Muscle layer of duodenum (tissue), 2 donors: Measurements from ENCODE around the gene ACTN2.
"Not testable (repeated sequence)": the region's sequence is repeated elsewhere in the genome, so short reads cannot be mapped to it uniquely, and the experiment has no call there.

Experiments
- H3K27ac ChIP-seq: one replicate; pipeline ENCODE4 v1.7.0; 2013; ENCODE audit warnings: mild to moderate bottlenecking, low read length
- H3K27me3 ChIP-seq: one replicate; pipeline ENCODE4 v1.7.0; 2013; ENCODE audit warnings: low read depth, mild to moderate bottlenecking, control low read depth, low read length
- H3K36me3 ChIP-seq, 2 donors: one replicate each; pipeline ENCODE4 v1.7.0; 2013; ENCODE audit warnings: low read length in 2 of 2, control low read depth in 1 of 2, mild to moderate bottlenecking in 1 of 2; ENCODE audit not compliant: insufficient read depth in 2 of 2, control insufficient read depth in 1 of 2
- H3K4me1 ChIP-seq, 2 donors: one replicate each; pipeline ENCODE4 v1.7.0; 2013; ENCODE audit warnings: low read length in 2 of 2, mild to moderate bottlenecking in 2 of 2, control low read depth in 1 of 2, moderate library complexity in 1 of 2; ENCODE audit not compliant: insufficient read depth in 2 of 2, control insufficient read depth in 1 of 2
- H3K4me3 ChIP-seq, 2 donors: one replicate each; pipeline ENCODE4 v1.7.0; 2013; ENCODE audit warnings: low read length in 2 of 2, low read depth in 1 of 2, mild to moderate bottlenecking in 1 of 2
- H3K9me3 ChIP-seq, 2 donors: one replicate each; pipeline ENCODE4 v1.7.0; 2013; ENCODE audit warnings: low read length in 2 of 2, control low read depth in 1 of 2, mild to moderate bottlenecking in 1 of 2; ENCODE audit not compliant: control insufficient read depth in 1 of 2
- donor health status: healthy.

Gene ACTN2

DNA sequence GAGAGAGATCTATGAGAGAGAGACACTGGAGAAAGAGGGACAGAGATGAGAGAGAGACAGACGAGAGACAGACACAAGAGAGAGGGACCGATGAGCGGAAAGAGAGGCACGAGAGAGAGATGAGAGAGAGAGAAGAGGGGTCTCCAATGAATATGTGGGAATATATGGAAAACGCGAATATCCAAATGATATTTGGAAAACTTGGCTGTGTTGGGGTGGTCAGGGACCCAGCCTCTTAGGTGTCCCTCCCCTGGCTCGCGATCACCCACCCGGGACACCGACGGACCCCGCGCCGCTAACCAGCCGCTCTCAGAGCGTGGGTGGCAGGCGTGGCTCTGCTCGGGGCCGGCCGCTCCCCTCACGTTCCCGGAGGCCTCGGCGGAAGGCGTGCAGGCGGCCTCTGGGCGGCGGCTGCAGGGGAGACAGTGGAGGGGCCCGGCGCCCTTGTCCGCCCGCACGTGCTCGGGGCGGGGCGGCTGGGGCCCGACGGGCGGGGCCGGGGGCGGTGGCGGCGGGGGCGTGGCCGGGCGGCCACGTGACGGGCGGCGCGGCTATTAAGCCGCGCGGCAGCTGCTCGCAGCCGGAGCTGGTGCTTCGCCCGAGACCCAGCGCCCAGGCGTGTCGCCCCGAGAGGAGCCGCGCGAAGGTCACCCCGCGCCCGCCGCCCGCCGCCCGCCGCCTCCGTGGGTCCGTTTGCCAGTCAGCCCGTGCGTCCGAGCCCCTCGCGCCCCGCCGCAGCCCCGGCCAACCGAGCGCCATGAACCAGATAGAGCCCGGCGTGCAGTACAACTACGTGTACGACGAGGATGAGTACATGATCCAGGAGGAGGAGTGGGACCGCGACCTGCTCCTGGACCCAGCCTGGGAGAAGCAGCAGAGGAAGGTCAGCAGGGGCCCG, at the start of gene ACTN2:
ACTN2 (plus strand) TSS at position 583 of the 898 bp plus-strand sequence; CDS start at position 758, 175 bp downstream.
- Histone ChIP-seq H3K4me3 (peak within 1 kb of the TSS; percentile 40 to 68), H3K27ac (no peak within 1 kb of the TSS), H3K36me3 (no peaks in the 10 kb centered on the region), H3K4me1 (peaks cover 0 to 11% of the 10 kb centered on the region in 2 donors), H3K9me3 (peaks cover 0 to 4% of the 10 kb centered on the region in 2 donors), H3K27me3 (peaks cover 12% of the 10 kb centered on the region)

DNA sequence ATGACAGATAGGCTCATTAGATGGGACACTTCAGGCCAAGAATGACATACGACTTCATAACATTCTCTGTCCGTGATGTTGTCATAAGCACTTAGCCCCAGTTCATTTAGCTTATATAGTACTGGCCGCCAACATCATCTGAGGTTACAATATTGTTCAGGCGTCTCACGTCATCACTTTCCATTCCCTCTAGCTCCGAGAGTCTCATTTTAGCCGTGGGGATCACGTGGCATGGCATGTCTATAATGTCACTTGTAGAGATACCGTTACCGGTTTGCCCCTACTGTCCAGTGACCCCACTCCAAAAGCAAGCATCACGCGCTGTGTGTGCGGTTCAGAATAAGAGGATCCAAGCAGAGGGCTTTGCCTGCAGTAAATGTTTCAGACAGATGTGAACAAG, 47.4 kb upstream of the ACTN2 start:
- Histone ChIP-seq H3K27me3 (no peaks in the 10 kb centered on the region), H3K4me3 (no peak overlapping the region), H3K36me3 (no peaks in the 10 kb centered on the region), H3K9me3 (no peaks in the 10 kb centered on the region), H3K27ac (no peak overlapping the region), H3K4me1 (no peaks in the 10 kb centered on the region)

DNA sequence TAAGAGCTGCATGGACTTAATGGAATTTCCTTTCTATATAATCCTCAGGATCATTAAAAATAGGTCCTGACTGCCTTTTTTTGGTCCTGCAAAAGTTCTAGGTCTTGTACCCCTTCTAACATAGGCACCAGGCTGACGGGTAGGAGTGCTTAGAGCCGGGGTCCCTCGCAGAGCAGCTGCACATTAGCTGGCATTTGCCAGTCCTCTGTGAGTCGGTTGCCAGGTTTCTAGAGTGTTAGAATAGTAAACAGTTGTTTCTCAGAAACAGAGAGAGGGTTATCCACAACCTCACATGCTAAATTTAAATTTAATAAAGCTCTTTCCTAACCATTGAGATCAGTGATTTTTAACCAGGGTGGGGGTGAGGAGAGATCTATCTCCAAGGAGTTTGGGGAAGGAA, 46.6 kb upstream of the ACTN2 start:
- no peaks in the 10 kb centered on the region for H3K4me1 ChIP-seq
- H3K4me3 ChIP-seq, result no peak overlapping the region
- no peaks in the 10 kb centered on the region for H3K27me3 ChIP-seq
- no peaks in the 10 kb centered on the region for H3K9me3 ChIP-seq
- H3K36me3 ChIP-seq, result no peaks in the 10 kb centered on the region
- H3K27ac ChIP-seq, result no peak overlapping the region

DNA sequence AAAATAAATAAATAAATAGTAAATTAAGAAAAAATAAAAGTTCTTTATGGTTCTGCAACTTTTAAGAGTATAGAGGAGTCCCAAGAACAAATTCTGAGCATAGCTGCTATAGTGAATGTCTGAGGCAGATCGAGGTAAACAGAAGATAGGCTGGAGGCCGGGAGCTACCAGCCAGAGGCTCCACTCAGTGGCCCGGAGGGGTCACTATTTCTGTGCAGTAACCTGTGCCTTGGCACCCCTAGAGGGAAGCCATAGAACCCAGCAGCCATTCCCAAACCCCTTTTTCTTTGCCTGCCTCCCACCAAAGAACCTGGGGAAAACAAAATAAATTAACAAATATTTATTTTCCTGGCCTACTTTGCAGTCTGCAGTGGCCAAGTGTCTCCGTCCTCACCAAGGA, 43.5 kb upstream of the ACTN2 start:
- no peak overlapping the region for H3K27ac ChIP-seq

DNA sequence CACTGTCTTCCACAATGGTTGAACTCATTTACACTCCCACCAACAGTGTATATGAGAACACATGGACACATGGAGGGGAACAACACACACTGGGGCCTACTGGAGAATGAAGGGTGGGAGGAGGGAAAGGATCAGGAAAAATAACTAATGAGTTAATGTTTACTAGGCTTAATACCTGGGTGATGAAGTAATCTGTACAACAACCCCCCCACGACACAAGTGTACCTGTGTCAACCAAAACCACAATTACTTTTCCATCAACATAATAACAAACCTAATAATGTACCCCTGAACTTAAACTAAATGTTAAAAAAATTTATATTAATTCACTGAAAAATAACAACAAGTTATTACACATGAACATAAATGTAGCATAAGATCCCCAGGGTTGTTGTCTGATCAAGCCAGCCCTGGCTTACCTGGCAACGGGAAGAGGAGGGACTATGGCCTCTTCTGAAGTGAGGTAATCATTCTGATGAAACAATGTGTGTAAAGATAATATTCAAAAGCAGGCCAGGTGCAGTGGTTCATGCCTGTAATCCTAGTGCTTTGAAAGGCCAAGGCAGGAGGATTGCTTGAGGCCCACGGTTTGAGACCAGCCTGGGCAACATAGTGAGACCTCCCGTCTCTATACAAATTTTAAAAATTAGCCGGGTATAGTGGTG, 41.2 kb upstream of the ACTN2 start:
- Histone ChIP-seq H3K27ac (no peak overlapping the region), H3K9me3 (no peaks in the 10 kb centered on the region), H3K4me1 (no peaks in the 10 kb centered on the region), H3K4me3 (no peak overlapping the region), H3K27me3 (no peaks in the 10 kb centered on the region), H3K36me3 (no peaks in the 10 kb centered on the region)

More for the DNA sequence above, 43.5 kb upstream of the ACTN2 start:
- no peaks in the 10 kb centered on the region for H3K9me3 ChIP-seq
- no peaks in the 10 kb centered on the region for H3K4me1 ChIP-seq
- no peaks in the 10 kb centered on the region for H3K36me3 ChIP-seq
- H3K27me3 ChIP-seq, result no peaks in the 10 kb centered on the region
- no peak overlapping the region for H3K4me3 ChIP-seq

DNA sequence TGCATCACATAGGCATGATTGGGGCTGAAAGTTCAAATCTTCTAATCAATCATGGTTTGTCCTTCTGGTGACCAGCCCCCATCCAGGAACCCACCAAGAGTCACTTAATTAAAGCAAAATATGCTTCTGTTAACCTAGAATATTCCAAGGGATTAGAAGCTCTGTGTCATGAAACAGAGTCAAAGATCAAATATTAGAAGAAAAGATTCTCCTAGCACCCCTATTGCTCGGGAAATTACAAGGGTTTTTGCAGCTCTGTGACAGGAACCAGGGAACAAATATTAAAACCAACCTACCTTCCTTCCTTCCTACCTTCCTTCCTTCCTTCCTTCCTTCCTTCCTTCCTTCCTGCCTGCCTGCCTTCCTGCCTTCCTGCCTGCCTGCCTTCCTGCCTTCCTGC, 31.8 kb upstream of the ACTN2 start:
- no peak overlapping the region for H3K4me3 ChIP-seq
- no peaks in the 10 kb centered on the region for H3K27me3 ChIP-seq
- H3K27ac ChIP-seq, result no peak overlapping the region
- H3K4me1 ChIP-seq, result no peaks in the 10 kb centered on the region
- no peaks in the 10 kb centered on the region for H3K9me3 ChIP-seq
- H3K36me3 ChIP-seq, result no peaks in the 10 kb centered on the region

DNA sequence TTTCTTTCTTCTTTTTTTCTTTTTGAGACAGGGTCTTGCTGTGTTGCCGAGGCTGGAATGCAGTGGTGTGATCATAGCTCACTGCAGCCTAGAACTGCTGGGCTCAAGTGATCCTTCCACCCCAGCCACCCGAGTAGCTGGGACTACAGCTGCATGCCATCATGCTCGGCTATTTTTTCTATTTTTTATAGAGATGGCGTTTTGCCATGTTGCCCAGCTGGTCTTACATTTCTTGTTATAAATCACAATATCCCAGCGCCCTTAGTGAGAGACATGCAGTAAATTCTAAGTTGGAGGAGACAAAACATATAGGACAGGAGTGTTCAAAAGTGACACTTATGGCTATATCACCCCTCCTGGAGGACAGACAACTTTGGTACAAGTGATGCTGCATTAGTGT, 31.3 kb upstream of the ACTN2 start:
- Histone ChIP-seq H3K4me3 (no peak overlapping the region), H3K9me3 (no peaks in the 10 kb centered on the region), H3K27ac (no peak overlapping the region), H3K27me3 (no peaks in the 10 kb centered on the region), H3K36me3 (no peaks in the 10 kb centered on the region), H3K4me1 (no peaks in the 10 kb centered on the region)

DNA sequence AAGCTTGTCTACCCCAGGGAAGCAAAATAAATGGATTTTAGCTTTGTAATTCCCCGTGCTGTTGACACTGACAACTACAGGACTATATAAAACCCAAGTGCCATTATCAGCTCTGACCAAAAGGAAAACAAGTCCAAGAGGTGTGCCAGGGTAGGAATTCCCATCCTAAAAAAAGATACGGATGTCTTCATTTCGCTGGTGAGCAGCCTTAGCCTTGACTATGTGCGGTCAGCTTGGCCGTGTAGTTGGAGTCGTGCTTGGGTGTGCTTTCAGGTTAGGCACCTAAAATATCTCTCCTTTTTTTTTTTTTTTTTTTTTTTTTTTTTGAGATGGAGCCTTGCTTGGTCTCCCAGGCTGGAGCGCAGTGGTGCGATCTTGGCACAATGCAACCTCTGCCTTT, 28.9 kb upstream of the ACTN2 start:
- no peaks in the 10 kb centered on the region for H3K4me1 ChIP-seq
- H3K9me3 ChIP-seq, result no peaks in the 10 kb centered on the region
- no peaks in the 10 kb centered on the region for H3K27me3 ChIP-seq
- H3K36me3 ChIP-seq, result no peaks in the 10 kb centered on the region
- H3K27ac ChIP-seq, result no peak overlapping the region
- no peak overlapping the region for H3K4me3 ChIP-seq

DNA sequence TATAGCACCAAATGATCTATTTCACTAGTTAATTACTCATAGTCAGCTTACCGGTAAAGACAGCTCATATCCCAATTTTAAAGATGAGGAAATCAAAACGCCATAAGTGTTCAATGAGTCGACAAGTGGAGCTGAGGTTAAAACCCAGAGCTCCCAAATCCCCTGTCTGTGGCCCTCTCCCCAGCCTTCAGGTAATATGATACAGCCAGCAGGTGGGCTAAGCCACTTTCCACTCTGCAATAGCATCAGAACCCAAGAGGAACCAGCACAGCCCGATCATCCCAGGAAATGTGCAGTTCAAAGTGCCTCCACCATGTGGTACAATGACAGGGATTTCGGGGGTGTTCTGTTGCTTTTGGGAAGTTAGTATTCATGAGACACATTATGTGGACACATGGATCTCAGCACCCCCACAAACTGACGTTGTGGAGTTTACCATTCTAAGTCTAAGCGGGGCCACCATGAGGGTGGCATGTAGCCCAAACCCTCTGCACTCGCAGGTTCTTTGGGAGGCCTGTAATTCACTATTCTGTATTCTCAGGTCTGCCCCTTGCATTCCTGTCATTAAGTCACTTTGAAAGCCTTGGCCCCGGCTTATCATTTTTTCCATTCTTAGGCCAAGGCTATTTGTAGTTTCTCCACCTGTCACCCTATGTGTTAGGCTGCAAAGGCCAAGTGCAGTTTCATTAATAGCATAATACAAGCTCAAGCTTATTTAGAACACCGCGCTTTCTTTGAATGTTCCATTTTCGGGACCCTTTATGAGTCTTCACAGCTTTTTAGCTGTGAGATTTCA, 26.3 kb upstream of the ACTN2 start:
- Histone ChIP-seq H3K27me3 (no peaks in the 10 kb centered on the region), H3K4me1 (no peaks in the 10 kb centered on the region), H3K27ac (no peak overlapping the region), H3K36me3 (no peaks in the 10 kb centered on the region), H3K9me3 (no peaks in the 10 kb centered on the region), H3K4me3 (no peak overlapping the region)

DNA sequence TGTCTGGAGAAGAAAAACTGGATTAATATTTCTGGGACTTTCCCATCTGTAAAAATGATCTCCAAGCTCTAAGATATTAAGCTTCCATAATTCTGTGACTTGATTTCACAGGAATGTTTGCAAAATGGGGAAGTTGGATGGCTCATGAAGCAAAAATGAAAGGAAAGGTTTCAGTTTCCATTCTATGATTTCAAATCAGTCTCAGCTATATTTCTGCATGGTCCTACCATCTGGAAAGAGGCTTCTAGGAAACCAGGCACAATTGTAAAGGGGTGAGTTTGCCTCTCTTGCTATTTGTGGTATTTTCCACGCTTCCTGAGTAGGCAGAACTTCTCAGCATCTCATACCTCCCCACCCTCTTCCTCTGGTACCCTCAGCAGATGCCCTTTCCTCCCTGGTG, 22.4 kb upstream of the ACTN2 start:
- Histone ChIP-seq H3K4me1 (no peaks in the 10 kb centered on the region), H3K36me3 (no peaks in the 10 kb centered on the region), H3K9me3 (no peaks in the 10 kb centered on the region), H3K4me3 (no peak overlapping the region), H3K27ac (no peak overlapping the region), H3K27me3 (no peaks in the 10 kb centered on the region)

DNA sequence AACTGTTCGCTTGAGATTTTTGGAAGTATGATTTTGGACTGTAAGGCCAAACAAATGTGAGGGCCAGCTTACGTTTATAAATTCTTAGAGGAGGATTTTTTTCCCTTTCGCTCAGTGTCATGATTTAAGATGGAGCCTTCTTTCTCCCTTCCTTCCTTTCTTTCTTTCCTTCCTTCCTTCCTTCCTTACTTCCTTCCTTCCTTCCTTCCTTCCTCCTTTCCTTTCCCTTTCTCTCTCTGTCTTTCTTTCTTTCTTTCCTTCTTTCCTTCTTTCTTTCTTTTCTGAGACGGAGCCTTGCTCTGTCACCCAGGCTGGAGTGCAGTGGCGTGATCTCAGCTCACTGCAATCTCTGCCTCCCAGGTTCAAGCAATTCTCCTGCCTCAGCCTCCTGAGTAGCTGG, 17.4 kb upstream of the ACTN2 start:
- not testable (repeated sequence) for H3K27ac ChIP-seq

More for the DNA sequence above, 17.4 kb upstream of the ACTN2 start:
- not testable (repeated sequence) for H3K27me3 ChIP-seq, H3K4me3 ChIP-seq, H3K36me3 ChIP-seq, H3K4me1 ChIP-seq, H3K9me3 ChIP-seq
